GM04504 (cell line): Measurements from ENCODE around the gene DOCK8.
A peak's percentile ranks its signal among the peaks of the same experiment; 100 is the strongest.
"Not testable (repeated sequence)": the region's sequence is repeated elsewhere in the genome, so short reads cannot be mapped to it uniquely, and the experiment has no call there.

Source experiments
- DNase-seq: peaks from one replicate; pipeline ENCODE4 v3.0.0-alpha.2; 2012; ENCODE audit warnings: low read depth

The DOCK8 gene

DNA sequence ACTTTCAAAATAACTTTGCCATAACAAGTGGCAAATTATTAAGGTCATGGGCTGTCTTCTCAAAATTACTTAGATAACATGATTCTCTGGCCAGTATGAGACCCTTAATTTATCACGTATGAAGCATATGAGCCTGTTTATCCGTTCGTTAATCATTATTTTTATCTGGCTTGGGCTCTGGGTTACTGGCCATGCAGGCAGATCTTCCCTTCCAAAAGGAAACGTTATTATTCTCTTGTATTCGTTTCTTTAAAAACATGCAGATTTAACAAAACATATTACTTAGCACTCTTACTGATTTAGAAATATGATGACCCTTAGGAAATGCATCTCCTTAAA, 148.6 kb downstream of the DOCK8 start:
- no peak for DNase-seq

DNA sequence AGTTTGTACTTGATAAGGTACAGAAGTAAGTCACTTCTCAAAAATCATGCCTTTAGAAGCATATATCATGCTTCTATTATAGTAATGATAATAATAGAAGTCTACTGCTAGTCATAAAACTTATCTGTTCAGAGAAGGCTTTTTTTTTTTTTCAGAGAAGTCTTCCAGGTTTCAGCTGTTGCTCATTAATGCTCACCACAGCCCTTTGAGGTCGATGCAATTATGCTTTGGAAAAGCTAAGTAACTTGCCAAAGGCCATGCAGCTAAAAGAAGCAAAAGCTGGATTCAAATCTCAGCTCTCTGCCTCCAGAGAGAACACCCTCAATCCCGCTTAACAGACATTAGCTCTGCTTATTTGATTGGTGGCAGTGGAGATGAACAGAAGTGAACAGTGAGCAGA, 150.8 kb downstream of the DOCK8 start:
- DNase-seq = no peak

DNA sequence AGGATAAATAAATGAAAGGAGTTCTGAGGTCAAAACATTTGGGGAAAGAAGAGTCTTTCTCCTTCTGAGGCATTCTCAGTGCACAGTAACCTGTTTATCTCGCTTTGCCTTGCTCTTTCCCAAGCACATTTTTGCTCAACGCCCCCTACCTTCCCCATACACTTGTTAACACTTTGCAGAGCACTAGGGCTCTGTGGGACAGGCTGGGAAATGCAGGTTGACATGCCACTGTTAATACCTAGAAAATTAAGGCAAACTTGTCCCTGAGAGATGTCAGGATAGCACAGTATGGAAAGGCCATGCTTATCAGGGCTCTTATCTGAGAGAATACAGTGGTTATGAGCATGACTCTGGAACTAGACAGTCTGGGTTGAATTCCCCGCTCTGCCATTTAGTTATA, 152.0 kb downstream of the DOCK8 start:
- no peak for DNase-seq

DNA sequence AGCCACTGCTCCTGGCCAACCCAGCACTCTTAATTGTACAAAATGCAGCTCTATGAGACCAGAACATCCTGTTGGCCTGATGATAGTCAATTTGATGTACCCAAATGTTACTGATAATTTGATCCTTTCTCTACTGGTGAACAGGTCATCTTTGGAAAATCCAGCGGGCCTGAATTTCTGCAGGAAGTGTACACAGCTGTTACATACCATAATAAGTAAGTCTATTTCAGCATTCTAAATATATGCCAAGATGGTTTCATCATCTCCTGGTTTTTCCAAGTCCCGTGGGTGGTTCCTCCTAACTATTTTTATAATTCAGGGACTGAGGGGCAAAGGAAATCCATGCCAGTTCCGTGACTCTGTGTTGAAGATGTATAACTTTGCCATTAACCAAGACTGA, 155.4 kb downstream of the DOCK8 start:
- DNase-seq = no peak

DNA sequence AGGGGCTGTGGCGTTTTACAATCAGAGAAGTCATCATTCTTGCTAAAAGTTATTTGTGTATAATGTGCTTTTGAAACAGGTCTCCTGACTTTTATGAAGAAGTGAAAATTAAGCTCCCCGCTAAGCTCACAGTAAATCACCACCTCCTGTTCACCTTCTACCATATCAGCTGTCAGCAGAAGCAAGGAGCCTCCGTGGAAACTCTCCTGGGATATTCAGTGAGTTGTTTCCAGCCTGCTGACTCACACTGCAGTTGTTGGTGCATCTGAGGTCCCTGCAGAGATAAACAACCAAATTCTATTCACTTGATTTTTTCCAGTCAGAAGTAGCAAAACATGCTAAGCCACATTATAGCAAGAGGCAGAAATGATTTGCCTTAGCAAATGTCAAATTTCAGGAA, 156.7 kb downstream of the DOCK8 start:
- DNase-seq = no peak

DNA sequence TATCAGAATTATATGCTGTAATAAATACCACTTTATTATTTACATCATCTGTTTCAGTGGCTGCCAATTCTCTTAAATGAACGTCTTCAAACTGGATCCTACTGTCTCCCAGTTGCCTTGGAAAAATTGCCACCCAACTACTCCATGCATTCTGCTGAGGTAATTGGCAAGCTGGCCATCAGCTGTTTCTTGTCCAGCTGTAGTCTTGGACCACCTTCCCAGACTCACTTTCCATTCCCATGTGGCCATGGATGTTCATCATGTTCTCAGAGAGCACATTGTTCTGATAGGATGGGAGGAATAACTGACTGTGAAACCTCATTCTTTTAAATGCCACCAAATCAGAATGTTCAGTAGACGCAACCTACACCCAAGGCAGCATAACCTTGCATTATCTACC, 157.5 kb downstream of the DOCK8 start:
- DNase-seq = no peak

DNA sequence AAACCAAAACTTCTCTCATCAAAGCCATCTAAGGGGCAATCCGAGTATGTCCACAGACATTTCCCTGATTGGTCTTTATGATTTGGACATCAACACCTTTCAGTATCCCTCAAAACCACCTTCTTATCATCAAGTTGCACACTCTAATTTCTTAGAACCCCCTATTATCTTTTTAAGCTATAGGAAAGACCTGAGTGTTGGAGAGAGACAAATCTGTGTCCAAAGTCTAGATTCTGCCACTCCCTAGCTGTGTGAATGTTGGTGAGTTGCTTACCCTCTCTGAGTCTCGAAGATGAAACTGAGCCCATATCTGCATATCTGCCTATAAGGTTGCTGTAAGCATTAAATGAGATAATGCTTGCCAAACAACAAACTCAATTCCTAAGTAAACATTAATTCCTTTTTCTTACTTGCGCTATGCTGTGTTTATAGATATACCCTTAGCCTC, 159.1 kb downstream of the DOCK8 start:
- no peak for DNase-seq

DNA sequence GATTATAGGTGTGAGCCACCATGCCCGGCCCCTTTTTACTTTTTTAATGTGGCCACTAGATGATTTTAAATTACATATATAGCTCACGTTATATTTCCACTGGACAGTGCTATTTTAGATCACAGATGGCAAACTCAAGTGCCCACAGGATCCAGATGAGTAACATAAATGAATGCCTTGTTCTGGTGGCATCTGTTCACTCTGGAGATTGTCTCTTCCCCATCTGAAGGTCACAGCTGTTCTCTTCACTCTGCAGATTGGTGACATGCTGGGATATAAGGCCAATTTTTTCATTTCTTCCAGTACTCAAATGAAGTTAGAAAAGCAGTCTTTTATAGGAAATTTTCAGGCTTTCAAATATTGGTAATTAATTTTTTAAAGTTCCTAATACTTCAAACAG, 160.1 kb downstream of the DOCK8 start:
- no peak for DNase-seq

DNA sequence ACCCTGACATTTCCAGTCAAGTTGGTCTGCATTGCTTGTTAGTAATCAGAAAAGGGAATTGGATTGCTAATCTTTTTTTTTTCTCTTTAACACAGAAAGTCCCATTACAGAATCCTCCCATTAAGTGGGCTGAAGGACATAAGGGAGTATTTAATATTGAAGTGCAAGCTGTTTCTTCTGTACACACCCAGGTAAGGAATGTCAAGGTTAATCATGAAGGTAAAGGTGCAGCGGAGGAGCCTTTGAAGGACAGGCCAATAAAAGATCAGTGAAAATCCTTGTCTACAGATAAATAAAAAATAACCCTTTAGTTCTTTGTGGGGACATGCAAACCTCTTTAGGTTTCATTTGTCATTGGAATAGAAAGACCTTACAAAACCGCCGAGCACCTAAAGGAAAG, 161.4 kb downstream of the DOCK8 start:
- DNase-seq = no peak

DNA sequence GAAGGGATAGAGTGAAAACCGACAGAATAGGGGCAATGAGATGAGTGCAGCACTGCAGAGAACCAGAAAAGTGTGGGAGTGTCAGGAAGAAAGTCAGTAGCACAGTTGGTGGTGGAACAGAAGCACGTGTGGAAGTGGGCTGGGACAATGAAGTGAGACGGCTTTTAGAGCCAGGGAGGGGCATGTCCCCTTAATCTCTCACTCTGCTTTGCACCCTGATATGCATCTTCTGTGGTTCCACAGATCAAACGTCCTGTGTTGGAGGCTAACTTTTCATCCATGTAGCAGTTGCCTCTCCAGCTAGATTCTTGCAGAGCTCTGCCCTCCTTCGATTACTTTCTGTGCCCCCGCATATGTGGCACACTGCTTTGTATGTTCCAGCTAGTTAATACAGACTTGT, 163.6 kb downstream of the DOCK8 start:
- DNase-seq = no peak

DNA sequence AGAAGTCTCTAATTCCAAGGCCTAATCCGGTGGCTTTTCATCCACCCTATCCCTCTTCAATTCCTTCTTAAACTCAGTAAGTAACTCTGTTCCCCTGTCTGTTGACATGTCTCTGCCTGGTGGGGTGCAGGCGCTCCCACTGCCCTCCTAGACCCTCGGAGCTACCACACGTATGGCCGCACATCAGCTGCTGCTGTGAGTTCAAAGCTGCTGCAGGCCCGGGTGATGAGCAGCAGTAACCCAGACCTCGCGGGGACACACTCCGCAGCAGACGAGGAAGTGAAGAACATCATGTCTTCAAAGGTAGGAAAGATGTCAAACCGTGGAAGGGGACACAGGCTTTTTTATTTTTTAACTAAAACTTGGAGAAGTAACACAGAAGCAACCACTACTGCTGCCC, 167.7 kb downstream of the DOCK8 start:
- no peak for DNase-seq

DNA sequence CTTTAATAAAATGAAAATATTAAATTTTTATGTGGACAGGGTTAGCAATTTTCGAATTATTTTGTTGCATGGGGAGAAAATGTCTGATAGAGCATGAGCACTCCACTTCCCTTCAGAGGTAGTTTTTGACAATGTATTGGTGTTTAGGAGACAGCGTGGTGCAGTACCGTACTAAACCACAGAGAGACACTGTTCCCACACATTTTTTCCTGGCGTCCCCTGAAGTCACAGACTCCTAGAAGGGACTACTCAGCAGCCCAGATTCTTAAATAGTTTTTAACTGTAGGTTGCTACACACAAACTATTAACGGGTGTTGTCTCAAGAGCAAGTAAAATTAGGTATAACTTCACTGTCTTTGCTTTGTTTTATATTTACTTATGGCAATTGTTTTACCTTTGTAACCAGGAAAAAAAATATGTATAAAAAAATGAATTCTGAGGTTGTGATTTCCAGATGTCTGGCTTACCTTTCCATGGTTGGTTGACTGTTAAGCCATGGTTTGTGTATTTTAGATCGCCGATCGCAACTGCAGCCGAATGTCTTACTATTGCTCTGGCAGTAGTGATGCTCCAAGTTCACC, 171.2 kb downstream of the DOCK8 start:
- DNase-seq = peak; percentile 25

DNA sequence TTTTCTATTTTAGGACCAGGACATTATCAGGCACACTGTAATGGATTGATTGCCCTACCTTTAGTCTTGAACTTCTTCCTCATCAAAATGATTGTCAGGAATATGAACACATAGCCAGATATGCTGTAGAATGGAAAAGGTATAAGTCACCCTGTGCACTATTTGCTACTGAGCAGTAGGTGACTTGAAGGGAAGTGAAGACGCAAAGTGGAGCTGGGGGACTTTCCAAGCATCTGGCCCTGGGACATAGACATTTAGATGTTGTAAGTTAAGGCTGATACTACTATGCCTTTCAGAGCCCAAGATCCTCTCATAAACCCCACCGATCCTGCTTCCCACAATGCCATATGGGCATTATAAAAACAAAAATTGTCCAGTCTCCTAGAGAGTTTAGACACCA, 174.5 kb downstream of the DOCK8 start:
- DNase-seq = no peak

DNA sequence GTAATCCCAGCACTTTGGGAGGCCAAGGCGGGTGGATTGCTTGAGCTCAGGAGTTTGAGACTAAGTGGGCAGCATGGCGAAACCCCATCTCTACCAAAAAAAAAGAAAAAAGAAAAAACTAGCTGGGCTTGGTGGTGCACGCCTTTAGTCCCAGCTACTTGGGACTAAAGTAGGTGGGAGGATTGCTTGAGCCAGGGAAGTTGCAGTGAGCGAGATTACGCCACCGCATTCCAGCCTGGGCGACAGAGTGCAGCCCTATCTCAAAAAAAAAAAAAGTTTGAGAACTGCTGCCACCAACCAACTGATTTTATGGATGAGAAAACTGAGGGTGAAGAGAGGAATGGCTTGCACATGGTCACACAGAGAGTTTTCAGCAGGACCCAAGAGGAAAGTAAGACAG, 175.1 kb downstream of the DOCK8 start:
- no peak for DNase-seq

DNA sequence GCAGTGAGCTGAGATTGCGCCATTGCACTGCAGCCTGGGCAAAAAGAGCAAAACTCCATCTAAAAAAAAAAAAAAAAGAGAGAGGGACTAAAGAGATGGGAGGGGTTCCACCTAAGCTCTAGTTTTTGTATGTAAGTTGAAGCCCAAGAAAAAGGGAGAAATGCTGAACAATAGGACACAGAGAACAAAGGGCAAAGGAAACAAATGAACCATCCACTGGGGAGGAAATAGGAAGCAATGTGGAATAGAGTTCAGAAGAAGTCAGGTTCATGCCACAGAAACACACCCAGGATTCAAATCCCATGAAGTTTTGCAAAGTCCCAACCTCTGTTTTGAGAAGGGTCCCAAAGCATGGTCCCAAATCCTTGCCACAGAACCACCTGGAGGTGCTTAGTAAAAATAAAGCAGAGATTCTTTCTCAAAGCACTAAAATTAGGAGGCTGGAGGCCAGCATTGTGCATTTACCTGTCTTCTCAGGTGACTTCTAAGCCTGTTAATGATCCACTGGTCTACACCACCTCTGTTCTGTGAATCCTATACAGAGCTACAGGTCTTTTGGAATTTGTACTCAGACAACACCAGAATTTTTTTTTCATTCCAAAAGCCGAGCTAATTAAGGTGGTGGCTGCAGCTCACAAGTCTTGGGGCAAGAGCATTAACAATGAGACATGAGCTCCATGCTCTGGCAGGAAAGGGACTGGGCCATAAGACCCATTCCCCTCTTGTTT, 177.6 kb downstream of the DOCK8 start:
- no peak for DNase-seq

DNA sequence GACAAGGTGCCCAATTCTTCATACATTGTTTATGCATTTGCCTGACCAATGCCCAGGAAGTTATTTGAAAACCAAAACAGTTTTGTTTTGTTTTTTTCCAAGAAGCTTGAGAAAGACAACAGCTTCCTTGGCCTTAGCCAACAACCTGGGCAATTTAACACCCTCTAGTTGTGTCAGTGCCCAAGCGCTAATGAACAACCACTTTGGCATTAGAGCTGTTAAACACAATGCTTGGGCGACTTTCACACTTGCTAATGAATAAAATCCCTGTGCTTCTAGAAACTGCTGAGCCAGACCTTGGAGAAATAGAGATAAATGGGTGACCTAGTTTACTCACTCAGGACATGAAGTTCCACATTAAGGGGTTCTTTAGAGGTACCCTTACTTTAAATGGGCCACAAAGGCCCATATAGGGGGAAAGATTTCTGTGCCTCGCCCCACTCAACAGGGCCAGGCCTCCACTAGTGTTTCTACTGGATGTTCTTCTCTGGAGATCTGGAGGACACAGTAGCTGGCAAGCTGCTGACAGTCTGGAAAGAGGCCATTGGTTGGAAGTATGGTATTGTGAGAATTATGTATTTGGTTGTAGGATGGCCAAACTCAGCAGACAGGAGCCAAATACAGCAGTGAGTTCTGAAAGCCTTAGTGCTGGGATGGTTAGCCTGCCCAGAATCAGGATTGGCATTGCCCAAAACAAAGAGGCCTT, 179.8 kb downstream of the DOCK8 start:
- no peak for DNase-seq

DNA sequence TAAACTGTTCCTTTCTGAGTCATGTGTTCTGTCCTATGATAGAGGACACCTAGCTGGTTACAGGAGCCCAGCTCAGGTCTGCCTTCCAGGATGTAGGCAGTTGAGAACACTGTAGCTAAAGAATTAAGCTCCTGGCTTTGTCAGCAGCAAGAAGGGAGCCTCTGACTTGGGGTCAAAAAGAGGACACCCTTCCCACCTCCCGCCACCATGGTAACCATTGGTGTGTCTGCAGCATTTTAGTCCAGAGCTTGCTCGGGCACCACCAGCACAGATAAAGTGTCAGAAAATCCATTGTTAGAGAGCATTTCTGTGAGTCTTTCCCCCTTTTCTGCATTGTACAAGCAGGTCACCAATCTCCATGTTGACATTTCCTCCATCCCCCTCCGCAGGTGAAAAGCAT, 181.7 kb downstream of the DOCK8 start:
- DNase-seq = no peak

DNA sequence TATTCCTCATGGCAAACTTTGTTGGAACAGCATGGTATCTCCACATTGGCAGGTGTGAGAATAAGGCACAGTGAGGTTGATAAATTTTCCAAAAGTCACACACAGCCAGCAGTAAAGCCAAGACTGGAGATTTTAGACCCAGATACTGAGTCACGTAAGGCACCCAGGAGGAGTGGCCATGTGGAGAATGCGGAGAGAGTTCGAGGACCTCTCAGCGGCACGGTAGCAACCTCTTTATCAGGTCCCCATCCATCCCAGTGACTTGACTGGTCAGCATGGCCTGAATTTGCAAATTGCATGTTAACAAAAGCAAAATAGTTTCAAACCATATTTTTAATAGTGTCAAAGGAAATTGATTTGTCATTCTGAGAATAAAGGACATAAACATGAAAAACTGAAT, 183.4 kb downstream of the DOCK8 start:
- DNase-seq = no peak

DNA sequence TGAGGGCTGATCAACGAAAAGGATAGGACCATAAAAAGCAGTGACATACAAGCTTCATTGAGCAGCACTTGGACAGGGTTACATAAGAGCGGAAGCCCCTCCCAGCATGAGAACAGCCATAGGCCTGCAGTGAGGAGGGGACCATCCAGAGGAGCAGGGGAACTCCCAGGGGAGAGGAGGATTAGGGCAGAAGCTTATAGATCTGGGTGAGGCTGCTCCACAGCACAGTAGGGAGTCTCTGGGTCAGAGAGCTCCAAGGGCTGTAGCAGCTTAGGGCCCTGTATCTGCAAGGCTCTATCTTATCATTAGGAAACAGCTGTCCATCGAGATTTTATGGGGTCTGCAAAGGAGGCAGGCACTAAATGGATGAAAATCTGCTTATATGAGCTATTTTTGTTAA, 186.6 kb downstream of the DOCK8 start:
- DNase-seq = no peak

DNA sequence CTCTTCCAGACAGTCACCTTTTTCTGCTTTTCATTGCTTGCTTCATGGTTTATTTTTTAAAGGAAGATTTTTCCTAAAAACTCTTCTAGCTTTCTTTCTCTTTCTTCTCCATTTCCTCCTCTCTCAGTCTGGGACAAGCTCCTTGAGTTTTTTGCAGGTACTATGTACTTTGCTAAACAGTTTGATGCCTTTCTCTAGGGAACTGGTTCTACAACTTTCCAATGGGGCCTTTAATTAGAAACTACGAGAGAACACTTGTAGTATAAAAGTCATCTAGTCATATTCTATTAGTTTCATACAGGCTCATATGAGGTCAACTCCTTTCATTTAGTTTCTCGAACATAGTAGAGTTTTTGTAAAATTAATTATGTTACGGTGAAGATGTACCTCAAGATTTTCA, 189.6 kb downstream of the DOCK8 start:
- DNase-seq = no peak

DNA sequence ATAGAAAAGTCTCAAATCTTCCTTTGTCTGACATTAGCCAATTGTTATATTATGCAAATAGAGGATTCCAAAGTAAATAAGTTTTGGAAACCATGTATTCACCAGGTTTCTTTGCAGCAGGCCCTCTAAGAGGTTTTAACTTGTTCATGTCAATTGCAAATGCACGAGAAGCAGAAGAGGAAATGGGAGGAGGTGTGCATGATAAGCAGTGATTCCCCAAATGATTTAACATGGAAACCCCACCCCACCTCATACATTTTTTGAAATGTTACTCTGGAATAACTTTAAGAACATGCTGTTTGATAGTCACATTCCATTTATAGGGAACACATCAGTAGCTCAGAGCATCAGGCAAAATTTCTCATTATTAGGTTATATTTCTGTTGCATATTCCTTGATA, 190.7 kb downstream of the DOCK8 start:
- DNase-seq = no peak

DNA sequence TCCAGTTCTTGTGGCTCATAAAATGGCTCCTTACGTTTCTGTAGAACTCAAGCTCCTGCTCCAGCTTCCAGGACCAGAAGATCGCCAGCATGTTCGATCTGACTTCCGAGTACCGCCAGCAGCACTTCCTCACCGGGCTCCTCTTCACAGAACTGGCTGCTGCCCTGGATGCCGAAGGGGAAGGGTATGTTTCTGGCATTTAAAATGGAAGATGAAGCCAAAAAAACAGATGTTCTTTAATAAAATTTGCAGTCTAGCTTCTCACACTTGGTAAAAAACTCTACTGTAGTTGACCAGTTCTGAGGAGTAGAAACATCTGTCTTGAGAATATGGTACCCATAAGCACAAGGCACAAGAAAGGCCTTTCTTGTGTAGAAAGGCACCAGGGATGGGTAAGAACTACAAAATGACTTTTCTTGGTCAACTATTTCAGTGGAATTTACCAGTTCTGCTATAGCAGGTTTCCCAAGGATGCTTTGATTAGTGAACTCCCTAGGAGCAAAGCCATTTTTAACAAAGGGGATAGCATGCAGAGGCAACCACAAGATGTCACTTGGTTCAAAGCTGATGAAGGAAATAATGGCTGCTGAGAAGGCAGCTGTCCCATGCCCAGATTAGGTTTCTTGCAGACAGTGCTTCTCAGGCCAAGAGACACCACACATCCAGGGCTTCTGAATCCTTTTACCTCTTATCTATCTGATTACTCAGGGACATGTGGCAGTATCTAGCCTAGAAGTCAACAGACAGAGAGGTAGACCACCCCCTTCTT, 192.4 kb downstream of the DOCK8 start:
- no peak for DNase-seq

DNA sequence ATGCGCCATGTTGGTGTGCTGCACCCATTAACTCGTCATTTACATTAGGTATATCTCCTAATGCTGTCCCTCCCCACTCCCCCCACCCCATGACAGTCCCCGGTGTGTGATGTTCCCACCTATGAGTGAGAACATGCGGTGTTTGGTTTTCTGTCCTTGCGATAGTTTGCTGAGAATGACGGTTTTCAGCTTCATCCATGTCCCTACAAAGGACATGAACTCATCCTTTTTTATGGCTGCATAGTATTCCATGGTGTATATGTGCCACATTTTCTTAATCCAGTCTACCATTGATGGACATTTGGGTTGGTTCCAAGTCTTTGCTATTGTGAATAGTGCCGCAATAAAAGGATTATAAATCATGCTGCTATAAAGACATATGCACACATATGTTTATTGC, 195.0 kb downstream of the DOCK8 start:
- not testable (repeated sequence) for DNase-seq
